Ishikawa (cell line): ENCODE measurements around the gene ZNF423.

Experiments
- CEBPB ChIP-seq: IDR thresholded peaks from 2 replicates; pipeline ENCODE4 v1.6.1; 2012
- CREB1 ChIP-seq: IDR thresholded peaks from 2 replicates; pipeline ENCODE4 v1.6.1; 2012; ENCODE audit warnings: low read depth
- EP300 ChIP-seq: IDR thresholded peaks from 2 replicates; pipeline ENCODE4 v1.6.1; 2012; ENCODE audit warnings: borderline replicate concordance
- FOXM1 ChIP-seq: IDR thresholded peaks from 2 replicates; pipeline ENCODE4 v1.6.1; 2012; ENCODE audit warnings: low read depth, borderline replicate concordance
- NFIC ChIP-seq: IDR thresholded peaks from 2 replicates; pipeline ENCODE4 v1.6.1; 2012
- RAD21 ChIP-seq: IDR thresholded peaks from 2 replicates; pipeline ENCODE4 v1.6.1; 2012; ENCODE audit warnings: low read depth
- TCF12 ChIP-seq: IDR thresholded peaks from 2 replicates; pipeline ENCODE4 v1.6.1; 2012; ENCODE audit warnings: low read depth
- TEAD4 ChIP-seq: IDR thresholded peaks from 2 replicates; pipeline ENCODE4 v1.6.1; 2012
- YY1 ChIP-seq: IDR thresholded peaks from 2 replicates; pipeline ENCODE4 v1.6.1; 2012; ENCODE audit warnings: low read depth
- TF ChIP-seq, protein P1 (sequence below): IDR thresholded peaks from 2 replicates; pipeline ENCODE4 v1.6.1; 2012
- TF ChIP-seq, protein P2 (sequence below): IDR thresholded peaks from 2 replicates; pipeline ENCODE4 v1.6.1; 2012; ENCODE audit warnings: low read depth, mild to moderate bottlenecking

DNA sequence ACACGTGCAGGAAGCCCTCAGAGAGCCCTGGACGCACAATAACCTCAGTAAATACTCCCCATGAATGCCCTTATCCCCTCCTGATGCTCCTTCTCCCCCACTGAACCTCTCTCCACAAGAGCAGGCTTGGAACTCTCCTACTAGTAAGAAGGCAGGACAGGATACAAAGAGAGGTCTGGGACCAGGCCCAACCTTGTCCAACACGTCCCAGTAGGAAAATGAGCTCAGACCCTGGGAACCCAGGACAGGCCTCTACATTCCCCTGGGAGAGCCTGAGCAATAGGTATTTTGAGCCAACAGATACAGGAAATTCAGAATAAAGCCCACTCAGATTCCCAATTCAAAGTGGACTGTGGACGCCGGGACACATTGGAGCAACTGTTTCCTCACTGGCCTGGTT is 19.2 kb downstream of the ZNF423 start:
- TF ChIP-seq RAD21 (no peak), FOXM1 (no peak), CEBPB (no peak), TEAD4 (no peak), YY1 (no peak), TCF12 (no peak), EP300 (no peak), NFIC (no peak), CREB1 (no peak)
- TF ChIP-seq, protein P1, sequence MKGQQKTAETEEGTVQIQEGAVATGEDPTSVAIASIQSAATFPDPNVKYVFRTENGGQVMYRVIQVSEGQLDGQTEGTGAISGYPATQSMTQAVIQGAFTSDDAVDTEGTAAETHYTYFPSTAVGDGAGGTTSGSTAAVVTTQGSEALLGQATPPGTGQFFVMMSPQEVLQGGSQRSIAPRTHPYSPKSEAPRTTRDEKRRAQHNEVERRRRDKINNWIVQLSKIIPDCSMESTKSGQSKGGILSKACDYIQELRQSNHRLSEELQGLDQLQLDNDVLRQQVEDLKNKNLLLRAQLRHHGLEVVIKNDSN, result no peak
- TF ChIP-seq, protein P2, sequence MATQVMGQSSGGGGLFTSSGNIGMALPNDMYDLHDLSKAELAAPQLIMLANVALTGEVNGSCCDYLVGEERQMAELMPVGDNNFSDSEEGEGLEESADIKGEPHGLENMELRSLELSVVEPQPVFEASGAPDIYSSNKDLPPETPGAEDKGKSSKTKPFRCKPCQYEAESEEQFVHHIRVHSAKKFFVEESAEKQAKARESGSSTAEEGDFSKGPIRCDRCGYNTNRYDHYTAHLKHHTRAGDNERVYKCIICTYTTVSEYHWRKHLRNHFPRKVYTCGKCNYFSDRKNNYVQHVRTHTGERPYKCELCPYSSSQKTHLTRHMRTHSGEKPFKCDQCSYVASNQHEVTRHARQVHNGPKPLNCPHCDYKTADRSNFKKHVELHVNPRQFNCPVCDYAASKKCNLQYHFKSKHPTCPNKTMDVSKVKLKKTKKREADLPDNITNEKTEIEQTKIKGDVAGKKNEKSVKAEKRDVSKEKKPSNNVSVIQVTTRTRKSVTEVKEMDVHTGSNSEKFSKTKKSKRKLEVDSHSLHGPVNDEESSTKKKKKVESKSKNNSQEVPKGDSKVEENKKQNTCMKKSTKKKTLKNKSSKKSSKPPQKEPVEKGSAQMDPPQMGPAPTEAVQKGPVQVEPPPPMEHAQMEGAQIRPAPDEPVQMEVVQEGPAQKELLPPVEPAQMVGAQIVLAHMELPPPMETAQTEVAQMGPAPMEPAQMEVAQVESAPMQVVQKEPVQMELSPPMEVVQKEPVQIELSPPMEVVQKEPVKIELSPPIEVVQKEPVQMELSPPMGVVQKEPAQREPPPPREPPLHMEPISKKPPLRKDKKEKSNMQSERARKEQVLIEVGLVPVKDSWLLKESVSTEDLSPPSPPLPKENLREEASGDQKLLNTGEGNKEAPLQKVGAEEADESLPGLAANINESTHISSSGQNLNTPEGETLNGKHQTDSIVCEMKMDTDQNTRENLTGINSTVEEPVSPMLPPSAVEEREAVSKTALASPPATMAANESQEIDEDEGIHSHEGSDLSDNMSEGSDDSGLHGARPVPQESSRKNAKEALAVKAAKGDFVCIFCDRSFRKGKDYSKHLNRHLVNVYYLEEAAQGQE, result no peak
